HepG2 (cell line): ENCODE results near the gene CEP44.

ENCODE experiments used
- AHR ChIP-seq: IDR thresholded peaks from 2 replicates; pipeline ENCODE4 v1.6.1; 2018; ENCODE audit warnings: missing genetic modification reagents, missing compliant biosample characterization
- CBX5 ChIP-seq: sonication (generic); formaldehyde crosslinking; IDR thresholded peaks from 2 replicates; pipeline ENCODE4 v1.4.0; 2020; ENCODE audit warnings: missing genetic modification reagents, borderline replicate concordance
- CEBPB ChIP-seq: IDR thresholded peaks from 2 replicates; pipeline ENCODE4 v1.6.1; 2011; ENCODE audit warnings: low read depth, low read length, improper control_type of control experiment, borderline replicate concordance
- CHD2 ChIP-seq: IDR thresholded peaks from 2 replicates; pipeline ENCODE4 v1.6.1; 2011; ENCODE audit warnings: low read depth, low read length, improper control_type of control experiment
- ETS1 ChIP-seq: sonication (generic); formaldehyde crosslinking; IDR thresholded peaks from 2 replicates; pipeline ENCODE4 v1.4.0; 2020; ENCODE audit warnings: missing genetic modification reagents
- IRF1 ChIP-seq: sonication (generic); formaldehyde crosslinking; IDR thresholded peaks from 2 replicates; pipeline ENCODE4 v1.4.0; 2020; ENCODE audit warnings: low read depth, mild to moderate bottlenecking, missing genetic modification reagents
- MAFK ChIP-seq, 2 experiments: IDR thresholded peaks in 1 of 2; conservative IDR thresholded peaks in 1 of 2; 2 replicates each; pipeline ENCODE4 v1.6.1; 2011; ENCODE audit warnings: improper control_type of control experiment in 2 of 2, low read length in 2 of 2
- MTF1 ChIP-seq: sonication (generic); formaldehyde crosslinking; IDR thresholded peaks from 2 replicates; pipeline ENCODE4 v1.5.0; 2020; ENCODE audit warnings: missing genetic modification reagents
- MZF1 ChIP-seq: sonication (generic); formaldehyde crosslinking; IDR thresholded peaks from 2 replicates; pipeline ENCODE4 v1.8.1; 2023; ENCODE audit warnings: mild to moderate bottlenecking, missing genetic modification reagents, borderline replicate concordance
- PHF21A ChIP-seq: sonication (generic); formaldehyde crosslinking; IDR thresholded peaks from 2 replicates; pipeline ENCODE4 v1.5.0; 2020; ENCODE audit warnings: mild to moderate bottlenecking, missing genetic modification reagents
- SRSF1 ChIP-seq: fragments of 200-400 bp; formaldehyde crosslinking; optimal IDR thresholded peaks from 2 replicates; pipeline ENCODE3; 2017; ENCODE audit warnings: mild to moderate bottlenecking, low read depth, low read length, moderate library complexity
- ZNF737 ChIP-seq: sonication (generic); formaldehyde crosslinking; IDR thresholded peaks from 2 replicates; pipeline ENCODE4 v1.5.0; 2020; ENCODE audit warnings: missing genetic modification reagents, mild to moderate bottlenecking, borderline replicate concordance

- TF ChIP-seq IRF1 (CRISPR knock-in tag): no peak
- TF ChIP-seq MTF1 (CRISPR knock-in tag): no peak
- no peak for TF ChIP-seq CEBPB
- no peak for TF ChIP-seq PHF21A (CRISPR knock-in tag)
- no peak for TF ChIP-seq ETS1 (CRISPR knock-in tag)
- TF ChIP-seq ZNF737: no peak
- no peak for TF ChIP-seq SRSF1
- no peak for TF ChIP-seq MZF1 (CRISPR knock-in tag)
- TF ChIP-seq CHD2: no peak
- no peak for TF ChIP-seq CBX5
- no peak for TF ChIP-seq AHR (CRISPR knock-in tag)
- TF ChIP-seq MAFK (conservative IDR thresholded peaks at IDR 0.05 in 1 of 2, IDR thresholded peaks at IDR 0.05 in 1 of 2; ENCODE audit: low read length in 2 of 2): no peak
Observed at GRCh38 chr4:174324725-174325124, 41.0 kb downstream of the CEP44 start.
